SK-N-SH treated with all-trans-retinoic acid at 6 μM for 48 hours (cell line): Measurements from ENCODE around the gene CCDC69.

Source experiments
- ATAC-seq: fragments of 200-7000 bp; cut with Tn5 transposase; 3 replicates; pipeline ENCODE4 v1.9.1; 2020; ENCODE audit warnings: mild to moderate bottlenecking, moderate library complexity
- ARNTL ChIP-seq: fragments of 450-650 bp; formaldehyde crosslinking; IDR thresholded peaks from 2 replicates; pipeline ENCODE4 v1.5.0; 2020; ENCODE audit warnings: low read depth, mild to moderate bottlenecking, moderate library complexity, borderline replicate concordance
- BACH2 ChIP-seq: fragments of 250-450 bp; sonication (Bioruptor Pico); IDR thresholded peaks from 2 replicates; pipeline ENCODE4 v1.9.0; 2021; ENCODE audit warnings: mild to moderate bottlenecking, borderline replicate concordance
- ESRRG ChIP-seq: fragments of 250-450 bp; sonication (Bioruptor Pico); IDR thresholded peaks from 2 replicates; pipeline ENCODE4 v1.6.1; 2021; ENCODE audit warnings: mild to moderate bottlenecking
- GLIS3 ChIP-seq: fragments of 250-450 bp; sonication (Bioruptor Pico); IDR thresholded peaks from 2 replicates; pipeline ENCODE4 v1.5.0; 2020; ENCODE audit warnings: mild to moderate bottlenecking, moderate library complexity
- OSR1 ChIP-seq: fragments of 250-450 bp; sonication (Bioruptor Pico); IDR thresholded peaks from 2 replicates; pipeline ENCODE4 v1.8.0; 2022; ENCODE audit warnings: moderate library complexity, mild to moderate bottlenecking, inconsistent platforms
- PPARA ChIP-seq: fragments of 250-450 bp; sonication (Bioruptor Pico); IDR thresholded peaks from 2 replicates; pipeline ENCODE4 v1.5.0; 2020; ENCODE audit warnings: mild to moderate bottlenecking, borderline replicate concordance
- RARB ChIP-seq: fragments of 250-450 bp; sonication (Bioruptor Pico); IDR thresholded peaks from 2 replicates; pipeline ENCODE4 v1.8.0; 2021; ENCODE audit warnings: mild to moderate bottlenecking, moderate library complexity
- TCF4 ChIP-seq: fragments of 250-450 bp; sonication (Bioruptor Pico); IDR thresholded peaks from 2 replicates; pipeline ENCODE4 v1.8.0; 2021; ENCODE audit warnings: mild to moderate bottlenecking, moderate library complexity, borderline replicate concordance
- TOX ChIP-seq: fragments of 250-450 bp; sonication (Bioruptor Pico); IDR thresholded peaks from 2 replicates; pipeline ENCODE4 v1.8.0; 2021; ENCODE audit warnings: mild to moderate bottlenecking, moderate library complexity, borderline replicate concordance
- ZC3H10 ChIP-seq: fragments of 250-450 bp; sonication (Bioruptor Pico); IDR thresholded peaks from 2 replicates; pipeline ENCODE4 v1.5.1; 2021; ENCODE audit warnings: mild to moderate bottlenecking, moderate library complexity
- ZFP30 ChIP-seq: fragments of 450-650 bp; formaldehyde crosslinking; IDR thresholded peaks from 2 replicates; pipeline ENCODE4 v1.5.0; 2022; ENCODE audit warnings: mild to moderate bottlenecking, moderate library complexity
- ZNF565 ChIP-seq: fragments of 450-650 bp; formaldehyde crosslinking; conservative IDR thresholded peaks from 2 replicates; pipeline ENCODE4 v1.5.0; 2020; ENCODE audit warnings: low read depth, mild to moderate bottlenecking, moderate library complexity
- ZNF70 ChIP-seq: fragments of 450-650 bp; formaldehyde crosslinking; IDR thresholded peaks from 2 replicates; pipeline ENCODE4 v1.5.0; 2020; ENCODE audit warnings: mild to moderate bottlenecking, moderate library complexity
- ZNF8 ChIP-seq: fragments of 450-650 bp; formaldehyde crosslinking; IDR thresholded peaks from 2 replicates; pipeline ENCODE4 v1.5.0; 2020; ENCODE audit warnings: mild to moderate bottlenecking, moderate library complexity
- TF ChIP-seq, protein P1 (sequence below): fragments of 250-450 bp; sonication (Bioruptor Pico); IDR thresholded peaks from 2 replicates; pipeline ENCODE4 v1.8.0; 2020; ENCODE audit warnings: mild to moderate bottlenecking, moderate library complexity, borderline replicate concordance
- TF ChIP-seq, protein P2 (sequence below): fragments of 250-450 bp; sonication (Bioruptor Pico); IDR thresholded peaks from 2 replicates; pipeline ENCODE4 v1.5.1; 2021; ENCODE audit warnings: mild to moderate bottlenecking, moderate library complexity
- TF ChIP-seq, protein P3 (sequence below): fragments of 250-450 bp; sonication (Bioruptor Pico); IDR thresholded peaks from 2 replicates; pipeline ENCODE4 v1.8.0; 2021; ENCODE audit warnings: low read depth, mild to moderate bottlenecking, moderate library complexity, borderline replicate concordance
- TF ChIP-seq, protein P4 (sequence below): fragments of 250-450 bp; sonication (Bioruptor Pico); IDR thresholded peaks from 2 replicates; pipeline ENCODE4 v1.5.0; 2020; ENCODE audit warnings: mild to moderate bottlenecking, moderate library complexity
- TF ChIP-seq, protein P5 (sequence below): fragments of 250-450 bp; sonication (Bioruptor Pico); IDR thresholded peaks from 2 replicates; pipeline ENCODE4 v1.5.1; 2020; ENCODE audit warnings: low read depth, mild to moderate bottlenecking, moderate library complexity

CCDC69 gene

DNA sequence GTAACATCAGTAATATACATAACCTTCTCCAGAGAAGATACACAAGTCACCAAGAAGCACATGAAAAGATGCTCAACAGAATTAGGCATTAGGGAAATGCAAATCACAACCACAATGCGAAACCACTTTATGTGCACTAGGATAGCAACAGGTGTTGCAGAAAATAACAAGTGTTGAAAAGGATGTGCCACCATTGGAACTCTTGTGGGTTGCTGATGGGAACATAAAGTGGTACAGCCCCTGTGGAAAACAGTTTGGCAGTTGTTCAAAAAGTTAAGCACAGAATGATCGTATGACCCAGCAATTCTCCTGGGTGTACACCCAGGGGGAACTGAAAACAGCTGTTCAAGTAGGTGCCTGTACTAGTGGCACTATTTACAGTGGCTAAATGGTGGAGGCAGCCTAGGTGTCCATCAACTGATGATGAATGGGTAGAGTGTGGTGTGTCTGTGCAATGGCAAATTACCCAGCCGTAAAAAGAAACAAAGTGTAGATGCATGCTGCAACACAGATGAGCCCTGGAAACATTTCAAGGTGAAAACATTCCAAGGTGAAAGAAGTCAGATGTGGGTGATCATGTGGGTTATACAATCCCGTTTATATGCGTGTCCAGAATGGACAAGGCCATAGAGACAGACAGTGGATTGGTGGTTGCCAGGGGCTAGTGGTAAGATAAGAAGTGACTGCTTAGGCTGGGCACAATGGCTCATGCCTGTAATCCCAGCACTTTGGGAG is 27.2 kb downstream of the CCDC69 start:
- no peak for ATAC-seq
- TF ChIP-seq ARNTL = no peak

DNA sequence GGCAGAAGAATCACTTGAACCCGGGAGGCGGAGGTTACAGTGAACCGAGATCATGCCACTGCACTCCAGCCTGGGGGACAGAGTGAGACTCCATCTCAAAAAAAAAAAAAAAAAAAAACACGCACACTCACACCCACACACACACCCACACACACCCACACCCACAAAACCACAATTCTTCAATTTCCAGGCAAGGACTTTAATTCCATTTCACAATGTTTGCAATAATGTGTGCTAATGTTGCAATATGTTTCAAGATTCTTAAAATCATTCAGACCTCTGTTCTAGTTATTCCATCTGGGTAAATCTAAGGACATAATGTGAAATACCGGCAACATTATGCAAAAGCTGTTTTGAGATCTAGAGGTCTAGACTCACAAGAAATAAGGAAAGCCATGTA is 28.3 kb downstream of the CCDC69 start:
- TF ChIP-seq PPARA (no peak), ZC3H10 (no peak), ZNF70 (CRISPR knock-in tag) (no peak), OSR1 (CRISPR knock-in tag) (no peak), ZNF8 (CRISPR knock-in tag) (no peak), ESRRG (CRISPR knock-in tag) (no peak), GLIS3 (CRISPR knock-in tag) (no peak)
- TF ChIP-seq, protein P1, sequence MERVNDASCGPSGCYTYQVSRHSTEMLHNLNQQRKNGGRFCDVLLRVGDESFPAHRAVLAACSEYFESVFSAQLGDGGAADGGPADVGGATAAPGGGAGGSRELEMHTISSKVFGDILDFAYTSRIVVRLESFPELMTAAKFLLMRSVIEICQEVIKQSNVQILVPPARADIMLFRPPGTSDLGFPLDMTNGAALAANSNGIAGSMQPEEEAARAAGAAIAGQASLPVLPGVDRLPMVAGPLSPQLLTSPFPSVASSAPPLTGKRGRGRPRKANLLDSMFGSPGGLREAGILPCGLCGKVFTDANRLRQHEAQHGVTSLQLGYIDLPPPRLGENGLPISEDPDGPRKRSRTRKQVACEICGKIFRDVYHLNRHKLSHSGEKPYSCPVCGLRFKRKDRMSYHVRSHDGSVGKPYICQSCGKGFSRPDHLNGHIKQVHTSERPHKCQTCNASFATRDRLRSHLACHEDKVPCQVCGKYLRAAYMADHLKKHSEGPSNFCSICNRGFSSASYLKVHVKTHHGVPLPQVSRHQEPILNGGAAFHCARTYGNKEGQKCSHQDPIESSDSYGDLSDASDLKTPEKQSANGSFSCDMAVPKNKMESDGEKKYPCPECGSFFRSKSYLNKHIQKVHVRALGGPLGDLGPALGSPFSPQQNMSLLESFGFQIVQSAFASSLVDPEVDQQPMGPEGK (CRISPR knock-in tag) = no peak
- TF ChIP-seq, protein P2, sequence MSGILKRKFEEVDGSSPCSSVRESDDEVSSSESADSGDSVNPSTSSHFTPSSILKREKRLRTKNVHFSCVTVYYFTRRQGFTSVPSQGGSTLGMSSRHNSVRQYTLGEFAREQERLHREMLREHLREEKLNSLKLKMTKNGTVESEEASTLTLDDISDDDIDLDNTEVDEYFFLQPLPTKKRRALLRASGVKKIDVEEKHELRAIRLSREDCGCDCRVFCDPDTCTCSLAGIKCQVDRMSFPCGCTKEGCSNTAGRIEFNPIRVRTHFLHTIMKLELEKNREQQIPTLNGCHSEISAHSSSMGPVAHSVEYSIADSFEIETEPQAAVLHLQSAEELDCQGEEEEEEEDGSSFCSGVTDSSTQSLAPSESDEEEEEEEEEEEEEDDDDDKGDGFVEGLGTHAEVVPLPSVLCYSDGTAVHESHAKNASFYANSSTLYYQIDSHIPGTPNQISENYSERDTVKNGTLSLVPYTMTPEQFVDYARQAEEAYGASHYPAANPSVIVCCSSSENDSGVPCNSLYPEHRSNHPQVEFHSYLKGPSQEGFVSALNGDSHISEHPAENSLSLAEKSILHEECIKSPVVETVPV (CRISPR knock-in tag) = no peak
- no peak for ATAC-seq

DNA sequence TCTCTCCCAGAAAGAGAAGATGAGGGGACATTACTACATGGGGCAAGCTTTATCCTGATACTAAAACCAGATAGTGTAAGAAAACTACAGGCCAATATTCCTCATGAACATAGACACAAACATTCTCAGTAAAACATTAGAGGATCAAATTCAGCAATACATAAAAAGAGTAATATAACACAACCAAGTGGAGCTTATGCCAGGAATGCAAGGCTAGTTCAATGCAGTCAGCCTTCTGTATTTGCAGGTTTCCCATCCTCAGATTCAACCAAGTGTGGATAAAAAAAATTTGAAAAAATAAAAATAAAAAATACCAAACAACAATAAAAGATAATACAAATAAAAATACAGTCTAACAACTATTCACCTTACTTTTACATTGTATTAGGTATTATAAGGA is 31.3 kb downstream of the CCDC69 start:
- no peak for ATAC-seq
- TF ChIP-seq ZNF565 (CRISPR knock-in tag) = no peak
- TF ChIP-seq, protein P3, sequence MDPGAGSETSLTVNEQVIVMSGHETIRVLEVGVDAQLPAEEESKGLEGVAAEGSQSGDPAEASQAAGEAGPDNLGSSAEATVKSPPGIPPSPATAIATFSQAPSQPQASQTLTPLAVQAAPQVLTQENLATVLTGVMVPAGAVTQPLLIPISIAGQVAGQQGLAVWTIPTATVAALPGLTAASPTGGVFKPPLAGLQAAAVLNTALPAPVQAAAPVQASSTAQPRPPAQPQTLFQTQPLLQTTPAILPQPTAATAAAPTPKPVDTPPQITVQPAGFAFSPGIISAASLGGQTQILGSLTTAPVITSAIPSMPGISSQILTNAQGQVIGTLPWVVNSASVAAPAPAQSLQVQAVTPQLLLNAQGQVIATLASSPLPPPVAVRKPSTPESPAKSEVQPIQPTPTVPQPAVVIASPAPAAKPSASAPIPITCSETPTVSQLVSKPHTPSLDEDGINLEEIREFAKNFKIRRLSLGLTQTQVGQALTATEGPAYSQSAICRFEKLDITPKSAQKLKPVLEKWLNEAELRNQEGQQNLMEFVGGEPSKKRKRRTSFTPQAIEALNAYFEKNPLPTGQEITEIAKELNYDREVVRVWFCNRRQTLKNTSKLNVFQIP (CRISPR knock-in tag) = no peak
- no peak for TF ChIP-seq GLIS3 (CRISPR knock-in tag)
- TF ChIP-seq PPARA = no peak
- TF ChIP-seq, protein P4, sequence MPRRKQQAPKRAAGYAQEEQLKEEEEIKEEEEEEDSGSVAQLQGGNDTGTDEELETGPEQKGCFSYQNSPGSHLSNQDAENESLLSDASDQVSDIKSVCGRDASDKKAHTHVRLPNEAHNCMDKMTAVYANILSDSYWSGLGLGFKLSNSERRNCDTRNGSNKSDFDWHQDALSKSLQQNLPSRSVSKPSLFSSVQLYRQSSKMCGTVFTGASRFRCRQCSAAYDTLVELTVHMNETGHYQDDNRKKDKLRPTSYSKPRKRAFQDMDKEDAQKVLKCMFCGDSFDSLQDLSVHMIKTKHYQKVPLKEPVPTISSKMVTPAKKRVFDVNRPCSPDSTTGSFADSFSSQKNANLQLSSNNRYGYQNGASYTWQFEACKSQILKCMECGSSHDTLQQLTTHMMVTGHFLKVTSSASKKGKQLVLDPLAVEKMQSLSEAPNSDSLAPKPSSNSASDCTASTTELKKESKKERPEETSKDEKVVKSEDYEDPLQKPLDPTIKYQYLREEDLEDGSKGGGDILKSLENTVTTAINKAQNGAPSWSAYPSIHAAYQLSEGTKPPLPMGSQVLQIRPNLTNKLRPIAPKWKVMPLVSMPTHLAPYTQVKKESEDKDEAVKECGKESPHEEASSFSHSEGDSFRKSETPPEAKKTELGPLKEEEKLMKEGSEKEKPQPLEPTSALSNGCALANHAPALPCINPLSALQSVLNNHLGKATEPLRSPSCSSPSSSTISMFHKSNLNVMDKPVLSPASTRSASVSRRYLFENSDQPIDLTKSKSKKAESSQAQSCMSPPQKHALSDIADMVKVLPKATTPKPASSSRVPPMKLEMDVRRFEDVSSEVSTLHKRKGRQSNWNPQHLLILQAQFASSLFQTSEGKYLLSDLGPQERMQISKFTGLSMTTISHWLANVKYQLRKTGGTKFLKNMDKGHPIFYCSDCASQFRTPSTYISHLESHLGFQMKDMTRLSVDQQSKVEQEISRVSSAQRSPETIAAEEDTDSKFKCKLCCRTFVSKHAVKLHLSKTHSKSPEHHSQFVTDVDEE (CRISPR knock-in tag) = no peak
- TF ChIP-seq ESRRG (CRISPR knock-in tag) = no peak
- TF ChIP-seq ZC3H10 = no peak
- no peak for TF ChIP-seq ARNTL
- TF ChIP-seq TCF4 = no peak
- TF ChIP-seq, protein P5, sequence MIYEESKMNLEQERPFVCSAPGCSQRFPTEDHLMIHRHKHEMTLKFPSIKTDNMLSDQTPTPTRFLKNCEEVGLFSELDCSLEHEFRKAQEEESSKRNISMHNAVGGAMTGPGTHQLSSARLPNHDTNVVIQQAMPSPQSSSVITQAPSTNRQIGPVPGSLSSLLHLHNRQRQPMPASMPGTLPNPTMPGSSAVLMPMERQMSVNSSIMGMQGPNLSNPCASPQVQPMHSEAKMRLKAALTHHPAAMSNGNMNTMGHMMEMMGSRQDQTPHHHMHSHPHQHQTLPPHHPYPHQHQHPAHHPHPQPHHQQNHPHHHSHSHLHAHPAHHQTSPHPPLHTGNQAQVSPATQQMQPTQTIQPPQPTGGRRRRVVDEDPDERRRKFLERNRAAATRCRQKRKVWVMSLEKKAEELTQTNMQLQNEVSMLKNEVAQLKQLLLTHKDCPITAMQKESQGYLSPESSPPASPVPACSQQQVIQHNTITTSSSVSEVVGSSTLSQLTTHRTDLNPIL (CRISPR knock-in tag) = no peak
- no peak for TF ChIP-seq ZNF8 (CRISPR knock-in tag)
- no peak for TF ChIP-seq TOX (CRISPR knock-in tag)
- no peak for TF ChIP-seq ZNF70 (CRISPR knock-in tag)
- TF ChIP-seq, all 23 proteins: peak for 0

DNA sequence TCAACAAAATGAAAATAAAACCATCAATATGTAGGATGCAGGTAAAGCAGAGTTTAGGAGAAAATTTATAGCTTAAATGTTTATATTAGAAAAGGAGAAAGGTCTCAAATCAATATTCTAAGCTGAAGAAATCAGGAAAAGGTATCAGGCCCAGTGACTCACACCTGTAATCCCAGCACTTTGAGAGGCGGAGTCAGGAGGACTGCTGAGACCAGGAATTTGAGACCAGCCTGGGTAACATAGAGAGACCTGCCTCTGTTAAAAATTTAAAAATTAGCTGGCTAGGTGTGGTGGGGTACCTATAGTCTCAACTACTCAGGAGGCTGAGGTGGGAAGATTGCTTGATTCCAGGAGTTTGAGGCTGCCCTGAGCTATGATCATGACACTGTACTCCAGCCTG is 32.2 kb downstream of the CCDC69 start:
- ATAC-seq = no peak
- TF ChIP-seq, protein P2 (CRISPR knock-in tag) = no peak
- TF ChIP-seq GLIS3 (CRISPR knock-in tag) (no peak), ZC3H10 (no peak), BACH2 (CRISPR knock-in tag) (no peak), PPARA (no peak), ARNTL (no peak), RARB (CRISPR knock-in tag) (no peak), ZNF8 (CRISPR knock-in tag) (no peak), ZNF565 (CRISPR knock-in tag) (no peak), ZFP30 (CRISPR knock-in tag) (no peak), ESRRG (CRISPR knock-in tag) (no peak), TOX (CRISPR knock-in tag) (no peak), TCF4 (no peak)
- TF ChIP-seq, protein P5 (CRISPR knock-in tag) = no peak
- TF ChIP-seq, protein P1 (CRISPR knock-in tag) = no peak
